ENCODE results near the gene TEX22.
A peak's percentile ranks its signal among the peaks of the same experiment; 100 is the strongest.

Gene TEX22

GRCh38 chr14:105384041-105384557, 14.2 kb upstream of the TEX22 start:
- H4K91ac ChIP-seq (ENCODE audit: low read length): no peak overlapping the region
- no peak overlapping the region for H3K18ac ChIP-seq (ENCODE audit: low read depth in 1 of 2, low read length in 2 of 2)
- peaks cover 3% of the 10 kb centered on the region for H3K79me1 ChIP-seq (replicated peaks; ENCODE audit: low read length, poor library complexity, severe bottlenecking)
- no peak overlapping the region for H4K8ac ChIP-seq (ENCODE audit: low read length)
- no peak overlapping the region for H2BK15ac ChIP-seq (ENCODE audit: low read depth, poor library complexity, severe bottlenecking)
- H3K4me1 ChIP-seq (ENCODE audit: control insufficient read depth, insufficient read depth, low read depth, low read length): peaks cover 5% of the 10 kb centered on the region
- 95% methylated on average over 23 of the region's 23 CpGs for WGBS
- no peak overlapping the region for H3K27ac ChIP-seq (ENCODE audit: low read length, poor library complexity, severe bottlenecking)
- no peak overlapping the region for H2AFZ ChIP-seq (ENCODE audit: low read depth, low read length)
- H3K36me3 ChIP-seq (ENCODE audit: control insufficient read depth in 1 of 2, insufficient read depth in 2 of 2, low read depth in 1 of 2, low read length in 2 of 2): peaks cover 44 to 97% of the 10 kb centered on the region in 2 experiments
- H3K4ac ChIP-seq (ENCODE audit: low read depth in 1 of 2, low read length in 2 of 2): no peak overlapping the region
- H3K9ac ChIP-seq (ENCODE audit: low read length): no peak overlapping the region
- no peak for DNase-seq
- no peak overlapping the region for H2AK5ac ChIP-seq (ENCODE audit: low read length, severe bottlenecking)
- H2BK120ac ChIP-seq (ENCODE audit: low read depth, low read length): no peak overlapping the region
- no peaks in the 10 kb centered on the region for H3K27me3 ChIP-seq (ENCODE audit: control insufficient read depth in 1 of 2, insufficient read depth in 1 of 2, low read length in 2 of 2)
- no peak overlapping the region for H3K23ac ChIP-seq (ENCODE audit: low read length in 2 of 2)
- no peaks in the 10 kb centered on the region for H3K9me3 ChIP-seq (ENCODE audit: control insufficient read depth, low read length)
- no peak overlapping the region for H2BK5ac ChIP-seq (ENCODE audit: low read depth, low read length, poor library complexity, severe bottlenecking)
- H2BK12ac ChIP-seq (ENCODE audit: low read length in 2 of 2): no peak overlapping the region
- no peak overlapping the region for H3K4me2 ChIP-seq (ENCODE audit: low read length, poor library complexity, severe bottlenecking)
- no peak overlapping the region for H3K4me3 ChIP-seq (ENCODE audit: insufficient read depth in 1 of 2, low read depth in 1 of 2, low read length in 2 of 2)
- H3K14ac ChIP-seq (ENCODE audit: low read length in 2 of 2): no peak overlapping the region

GRCh38 chr14:105384605-105385321, 13.6 kb upstream of the TEX22 start:
- no peak overlapping the region for H3K27ac ChIP-seq (ENCODE audit: low read length, poor library complexity, severe bottlenecking)
- H3K4me2 ChIP-seq (ENCODE audit: low read length, poor library complexity, severe bottlenecking): no peak overlapping the region
- H2BK120ac ChIP-seq (ENCODE audit: low read depth, low read length): no peak overlapping the region
- 97% methylated on average over 29 of the region's 29 CpGs for WGBS
- no peak overlapping the region for H2BK15ac ChIP-seq (ENCODE audit: low read depth, poor library complexity, severe bottlenecking)
- H3K14ac ChIP-seq (ENCODE audit: low read length in 2 of 2): no peak overlapping the region
- peaks cover 44 to 100% of the 10 kb centered on the region in 2 experiments for H3K36me3 ChIP-seq (ENCODE audit: control insufficient read depth in 1 of 2, insufficient read depth in 2 of 2, low read depth in 1 of 2, low read length in 2 of 2)
- H3K23ac ChIP-seq (ENCODE audit: low read length in 2 of 2): no peak overlapping the region
- no peak overlapping the region for H2AFZ ChIP-seq (ENCODE audit: low read depth, low read length)
- H3K18ac ChIP-seq (ENCODE audit: low read depth in 1 of 2, low read length in 2 of 2): no peak overlapping the region
- H3K4me3 ChIP-seq (ENCODE audit: insufficient read depth in 1 of 2, low read depth in 1 of 2, low read length in 2 of 2): no peak overlapping the region
- no peak overlapping the region for H2BK12ac ChIP-seq (ENCODE audit: low read length in 2 of 2)
- no peaks in the 10 kb centered on the region for H3K27me3 ChIP-seq (ENCODE audit: control insufficient read depth in 1 of 2, insufficient read depth in 1 of 2, low read length in 2 of 2)
- no peak for DNase-seq
- peaks cover 5% of the 10 kb centered on the region for H3K4me1 ChIP-seq (ENCODE audit: control insufficient read depth, insufficient read depth, low read depth, low read length)
- H2AK5ac ChIP-seq (ENCODE audit: low read length, severe bottlenecking): no peak overlapping the region
- peaks cover 3% of the 10 kb centered on the region for H3K79me1 ChIP-seq (replicated peaks; ENCODE audit: low read length, poor library complexity, severe bottlenecking)
- H3K9me3 ChIP-seq (ENCODE audit: control insufficient read depth, low read length): no peaks in the 10 kb centered on the region
- H2BK5ac ChIP-seq (ENCODE audit: low read depth, low read length, poor library complexity, severe bottlenecking): no peak overlapping the region
- H4K8ac ChIP-seq (ENCODE audit: low read length): no peak overlapping the region
- H4K91ac ChIP-seq (ENCODE audit: low read length): no peak overlapping the region
- no peak overlapping the region for H3K4ac ChIP-seq (ENCODE audit: low read depth in 1 of 2, low read length in 2 of 2)
- no peak overlapping the region for H3K9ac ChIP-seq (ENCODE audit: low read length)

GRCh38 chr14:105385322-105385637, 13.1 kb upstream of the TEX22 start:
- Histone ChIP-seq H3K14ac (ENCODE audit: low read length in 2 of 2) (no peak overlapping the region), H3K36me3 (ENCODE audit: control insufficient read depth in 1 of 2, insufficient read depth in 2 of 2, low read depth in 1 of 2, low read length in 2 of 2) (peaks cover 44 to 95% of the 10 kb centered on the region in 2 experiments), H3K23ac (ENCODE audit: low read length in 2 of 2) (no peak overlapping the region), H3K4me2 (ENCODE audit: low read length, poor library complexity, severe bottlenecking) (no peak overlapping the region), H3K79me1 (replicated peaks; ENCODE audit: low read length, poor library complexity, severe bottlenecking) (no peaks in the 10 kb centered on the region), H3K9ac (ENCODE audit: low read length) (no peak overlapping the region), H3K4me1 (ENCODE audit: control insufficient read depth, insufficient read depth, low read depth, low read length) (peaks cover 5% of the 10 kb centered on the region), H2BK15ac (ENCODE audit: low read depth, poor library complexity, severe bottlenecking) (no peak overlapping the region), H3K4ac (ENCODE audit: low read depth in 1 of 2, low read length in 2 of 2) (no peak overlapping the region), H2BK5ac (ENCODE audit: low read depth, low read length, poor library complexity, severe bottlenecking) (no peak overlapping the region), H3K18ac (ENCODE audit: low read depth in 1 of 2, low read length in 2 of 2) (no peak overlapping the region), H2AK5ac (ENCODE audit: low read length, severe bottlenecking) (no peak overlapping the region), H4K8ac (ENCODE audit: low read length) (no peak overlapping the region), H2BK120ac (ENCODE audit: low read depth, low read length) (no peak overlapping the region), H3K4me3 (ENCODE audit: insufficient read depth in 1 of 2, low read depth in 1 of 2, low read length in 2 of 2) (no peak overlapping the region), H3K9me3 (ENCODE audit: control insufficient read depth, low read length) (no peaks in the 10 kb centered on the region), H3K27ac (ENCODE audit: low read length, poor library complexity, severe bottlenecking) (no peak overlapping the region), H2BK12ac (ENCODE audit: low read length in 2 of 2) (no peak overlapping the region), H3K27me3 (ENCODE audit: control insufficient read depth in 1 of 2, insufficient read depth in 1 of 2, low read length in 2 of 2) (no peaks in the 10 kb centered on the region), H4K91ac (ENCODE audit: low read length) (no peak overlapping the region), H2AFZ (ENCODE audit: low read depth, low read length) (no peak overlapping the region)
- no peak for DNase-seq
- WGBS: 95% methylated on average over 19 of the region's 19 CpGs

- no peaks in the 10 kb centered on the region for H3K27me3 ChIP-seq (ENCODE audit: control insufficient read depth in 1 of 2, insufficient read depth in 1 of 2, low read length in 2 of 2)
- 91% methylated on average over 22 of the region's 22 CpGs for WGBS
- no peak for DNase-seq
Observed at GRCh38 chr14:105385698-105386365, 12.5 kb upstream of the TEX22 start.

More at GRCh38 chr14:105385698-105386365, 12.5 kb upstream of the TEX22 start:
- Histone ChIP-seq H3K4me1 (ENCODE audit: control insufficient read depth, insufficient read depth, low read depth, low read length) (peaks cover 5% of the 10 kb centered on the region), H3K27ac (ENCODE audit: low read length, poor library complexity, severe bottlenecking) (no peak overlapping the region), H2BK15ac (ENCODE audit: low read depth, poor library complexity, severe bottlenecking) (peak overlapping the region; percentile 63), H3K18ac (ENCODE audit: low read depth in 1 of 2, low read length in 2 of 2) (no peak overlapping the region), H3K4ac (ENCODE audit: low read depth in 1 of 2, low read length in 2 of 2) (no peak overlapping the region), H3K14ac (ENCODE audit: low read length in 2 of 2) (no peak overlapping the region), H2BK12ac (ENCODE audit: low read length in 2 of 2) (no peak overlapping the region), H2BK5ac (ENCODE audit: low read depth, low read length, poor library complexity, severe bottlenecking) (no peak overlapping the region), H3K36me3 (ENCODE audit: control insufficient read depth in 1 of 2, insufficient read depth in 2 of 2, low read depth in 1 of 2, low read length in 2 of 2) (peaks cover 44 to 93% of the 10 kb centered on the region in 2 experiments), H2AK5ac (ENCODE audit: low read length, severe bottlenecking) (no peak overlapping the region), H4K91ac (ENCODE audit: low read length) (no peak overlapping the region), H3K9ac (ENCODE audit: low read length) (no peak overlapping the region), H3K4me2 (ENCODE audit: low read length, poor library complexity, severe bottlenecking) (no peak overlapping the region), H3K79me1 (replicated peaks; ENCODE audit: low read length, poor library complexity, severe bottlenecking) (no peaks in the 10 kb centered on the region), H4K8ac (ENCODE audit: low read length) (no peak overlapping the region), H3K4me3 (ENCODE audit: insufficient read depth in 1 of 2, low read depth in 1 of 2, low read length in 2 of 2) (no peak overlapping the region), H2AFZ (ENCODE audit: low read depth, low read length) (no peak overlapping the region), H2BK120ac (ENCODE audit: low read depth, low read length) (no peak overlapping the region), H3K23ac (ENCODE audit: low read length in 2 of 2) (no peak overlapping the region), H3K9me3 (ENCODE audit: control insufficient read depth, low read length) (no peaks in the 10 kb centered on the region)
